Kidney glomerular epithelial cell (primary cell): ENCODE measurements around the gene RAPGEF5.

Experiments used
- DNase-seq: peaks from one replicate; lab custom pipeline; 2025; lab: John Stamatoyannopoulos, UW

RAPGEF5 gene

GRCh38 chr7:22189230-22189629, 167.7 kb downstream of the RAPGEF5 start:
- DNase-seq, result no peak

GRCh38 chr7:22187691-22188348, 169.1 kb downstream of the RAPGEF5 start:
- DNase-seq, result no peak

GRCh38 chr7:22185559-22185958, 171.4 kb downstream of the RAPGEF5 start:
- no peak for DNase-seq

- DNase-seq, result no peak
Observed at GRCh38 chr7:22184549-22185199, 172.3 kb downstream of the RAPGEF5 start.

- DNase-seq, result no peak
Observed at GRCh38 chr7:22183522-22184280, 173.3 kb downstream of the RAPGEF5 start.

- DNase-seq, result no peak
Observed at GRCh38 chr7:22182149-22182548, 174.8 kb downstream of the RAPGEF5 start.

GRCh38 chr7:22181663-22182062, 175.3 kb downstream of the RAPGEF5 start:
- no peak for DNase-seq

GRCh38 chr7:22179442-22179879, 177.5 kb downstream of the RAPGEF5 start:
- no peak for DNase-seq

GRCh38 chr7:22178735-22179134, 178.2 kb downstream of the RAPGEF5 start:
- no peak for DNase-seq

GRCh38 chr7:22176791-22177412, 180.1 kb downstream of the RAPGEF5 start:
- no peak for DNase-seq

- DNase-seq, result no peak
Observed at GRCh38 chr7:22174574-22174953, 182.4 kb downstream of the RAPGEF5 start.

- no peak for DNase-seq
Observed at GRCh38 chr7:22173685-22174573, 183.0 kb downstream of the RAPGEF5 start.

- DNase-seq, result no peak
Observed at GRCh38 chr7:22168129-22168634, 188.8 kb downstream of the RAPGEF5 start.

- DNase-seq, result no peak
Observed at GRCh38 chr7:22167482-22167881, 189.5 kb downstream of the RAPGEF5 start.

GRCh38 chr7:22166928-22167327, 190.0 kb downstream of the RAPGEF5 start:
- DNase-seq, result no peak

GRCh38 chr7:22159341-22159740, 197.6 kb downstream of the RAPGEF5 start:
- DNase-seq, result no peak

GRCh38 chr7:22157552-22157951, 199.4 kb downstream of the RAPGEF5 start:
- no peak for DNase-seq

GRCh38 chr7:22156205-22156604, 200.7 kb downstream of the RAPGEF5 start:
- peak; percentile 52 for DNase-seq

- no peak for DNase-seq
Observed at GRCh38 chr7:22154143-22154529, 202.8 kb downstream of the RAPGEF5 start.

GRCh38 chr7:22153432-22154142, 203.4 kb downstream of the RAPGEF5 start:
- DNase-seq, result no peak

- no peak for DNase-seq
Observed at GRCh38 chr7:22152690-22153089, 204.3 kb downstream of the RAPGEF5 start.
